HEK293 (cell line): ENCODE data around the gene SERPINH1.

Experiments
- CTCF ChIP-seq: fragments of 450-650 bp; formaldehyde crosslinking; IDR thresholded peaks from 2 replicates; pipeline ENCODE4 v1.5.1; 2016; ENCODE audit warnings: missing biosample characterization, missing genetic modification characterization
- ZNF146 ChIP-seq: fragments of 450-650 bp; formaldehyde crosslinking; IDR thresholded peaks from 2 replicates; pipeline ENCODE4 v1.5.1; 2016; ENCODE audit warnings: missing biosample characterization, missing genetic modification characterization

- TF ChIP-seq CTCF (no peak), ZNF146 (tag by site-specific recombination) (no peak)
Observed at GRCh38 chr11:75565221-75565814, 3.3 kb downstream of the SERPINH1 start.
